Fibroblast of lung (primary cell): ENCODE results near the gene MBOAT2.

Source experiments
- CTCF ChIP-seq, 2 donors: IDR thresholded peaks in 1 of 2; conservative IDR thresholded peaks in 1 of 2; 1 replicate in 1 of 2; 2 replicates in 1 of 2; pipeline ENCODE4 v1.5.1; 2011 to 2012; ENCODE audit warnings: low read length in 2 of 2, control low read depth in 1 of 2, inconsistent platforms in 1 of 2, low read depth in 1 of 2, mild to moderate bottlenecking in 1 of 2
- EZH2 ChIP-seq: IDR thresholded peaks from 2 replicates; pipeline ENCODE4 v1.5.1; 2012; ENCODE audit warnings: low read length, control low read depth, mild to moderate bottlenecking; ENCODE audit errors: missing control alignments

- TF ChIP-seq CTCF (conservative IDR thresholded peaks at IDR 0.05 in 1 of 2, IDR thresholded peaks at IDR 0.05 in 1 of 2; ENCODE audit: low read depth in 1 of 2, low read length in 2 of 2) (no peak), EZH2 (no peak)
Observed at GRCh38 chr2:8839189-8839965, 164.1 kb downstream of the MBOAT2 start.
